NCI-H345 treated with DMSO at 0.1 percent for 48 hours (cell line): ENCODE measurements around the gene ERCC6L2.

Experiments used
- DNase-seq: peaks from one replicate; lab custom pipeline; 2025; ENCODE audit not compliant: unreplicated experiment; lab: John Stamatoyannopoulos, UW

The ERCC6L2 gene

GRCh38 chr9:95875305-95876137, at the start of gene ERCC6L2:
Gene ERCC6L2 (plus strand): TSS chr9:95875691. CDS start chr9:95876039, 348 bp downstream.
- peak; percentile 91 for DNase-seq

GRCh38 chr9:95826183-95826838, 49.2 kb upstream of the ERCC6L2 start:
- DNase-seq: no peak

DNA sequence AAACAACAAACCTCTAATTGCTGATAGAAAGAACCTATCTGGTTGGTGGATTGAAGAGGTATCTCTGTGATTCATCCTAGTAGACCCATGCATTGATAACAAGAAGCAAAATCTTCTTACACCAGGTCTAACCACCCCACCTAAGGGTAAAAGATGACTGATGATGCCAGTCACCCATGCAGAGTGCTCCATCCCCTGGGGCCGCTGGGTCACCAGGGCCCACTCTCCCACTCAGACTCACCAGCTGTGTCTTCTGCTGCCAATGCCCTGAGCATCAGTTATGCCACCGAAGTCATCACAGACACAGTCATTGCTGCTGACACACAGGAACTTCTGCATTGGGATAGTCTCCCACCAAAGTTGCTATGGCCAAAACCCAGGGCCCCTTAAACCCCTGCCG, 44.7 kb upstream of the ERCC6L2 start:
- no peak for DNase-seq

DNA sequence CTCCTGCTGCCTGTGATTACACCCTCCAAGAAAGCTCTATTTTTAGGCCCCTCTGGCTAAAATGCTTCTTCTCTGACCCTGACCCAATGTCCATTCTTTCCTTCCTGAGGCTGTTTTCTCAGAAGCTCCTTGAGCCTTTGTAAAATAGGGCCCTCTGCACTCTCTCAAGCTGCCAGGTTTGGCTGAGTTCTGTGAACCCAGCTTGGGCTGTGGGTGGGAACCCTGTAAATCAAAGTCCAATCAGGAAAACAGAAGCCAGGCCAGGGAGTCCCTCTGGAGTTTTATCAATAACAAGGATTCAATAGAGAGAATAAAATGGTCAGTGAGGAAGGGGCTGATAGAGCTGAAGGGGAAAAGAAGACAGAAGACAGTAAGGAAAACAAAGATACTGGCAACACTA, 43.7 kb upstream of the ERCC6L2 start:
- no peak for DNase-seq

DNA sequence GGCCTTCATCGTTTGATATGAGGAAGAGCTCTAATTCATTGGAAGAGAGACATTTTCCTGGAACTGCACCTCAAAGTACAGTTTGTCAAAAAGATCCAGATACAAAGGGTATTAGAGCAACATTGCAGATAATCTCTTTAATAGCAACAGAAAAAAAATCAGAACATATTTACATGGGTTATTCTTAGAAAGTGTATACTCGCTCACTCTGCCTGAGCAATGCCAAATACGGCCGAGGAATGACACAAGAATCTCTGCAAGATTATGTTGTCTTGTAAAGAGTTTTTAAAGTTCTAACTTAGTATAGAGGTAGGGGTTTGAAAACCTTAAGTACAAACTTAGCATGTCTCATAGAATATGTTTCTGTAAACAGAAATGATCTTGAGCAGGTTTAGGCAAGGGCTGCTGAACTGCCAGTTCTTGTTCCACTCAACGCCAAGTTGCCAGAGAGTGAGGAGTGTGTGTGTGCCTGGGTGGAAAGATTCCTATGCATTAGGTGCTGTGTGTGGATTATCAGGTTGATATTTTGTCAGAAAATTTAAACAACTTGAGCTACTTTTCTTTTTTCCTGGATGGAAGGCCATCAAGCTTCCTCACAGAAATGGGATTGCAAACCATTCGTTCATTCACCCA, 41.8 kb upstream of the ERCC6L2 start:
- no peak for DNase-seq

DNA sequence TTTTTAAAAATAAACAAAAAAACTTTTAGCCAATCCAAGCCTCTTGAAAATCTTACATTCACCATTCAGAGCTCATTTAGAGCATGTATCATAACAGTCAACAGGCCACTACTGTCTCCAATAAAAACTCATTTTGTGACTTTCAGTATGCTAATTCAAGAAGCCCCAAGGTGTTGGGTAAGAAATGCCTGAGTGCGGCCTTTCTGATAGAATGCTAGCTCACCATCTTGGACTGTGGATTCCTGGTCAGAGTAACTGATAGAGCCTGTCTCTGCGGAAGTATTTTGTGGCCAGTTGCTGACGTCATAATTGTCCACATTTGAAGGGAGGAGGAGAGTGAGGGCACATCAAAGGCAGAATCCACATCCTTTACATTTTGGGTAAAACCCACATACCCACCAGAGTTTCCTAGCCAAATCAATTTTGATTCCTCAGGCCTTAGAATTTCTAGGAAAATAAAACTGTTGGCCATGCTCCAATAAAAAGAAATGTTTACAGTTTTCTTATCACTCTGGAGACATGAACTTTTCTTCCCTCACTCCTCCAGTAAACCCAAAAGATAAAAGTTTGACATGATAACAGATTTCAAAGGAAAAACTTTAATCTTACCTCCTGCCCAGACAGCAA, 41.1 kb upstream of the ERCC6L2 start:
- no peak for DNase-seq

DNA sequence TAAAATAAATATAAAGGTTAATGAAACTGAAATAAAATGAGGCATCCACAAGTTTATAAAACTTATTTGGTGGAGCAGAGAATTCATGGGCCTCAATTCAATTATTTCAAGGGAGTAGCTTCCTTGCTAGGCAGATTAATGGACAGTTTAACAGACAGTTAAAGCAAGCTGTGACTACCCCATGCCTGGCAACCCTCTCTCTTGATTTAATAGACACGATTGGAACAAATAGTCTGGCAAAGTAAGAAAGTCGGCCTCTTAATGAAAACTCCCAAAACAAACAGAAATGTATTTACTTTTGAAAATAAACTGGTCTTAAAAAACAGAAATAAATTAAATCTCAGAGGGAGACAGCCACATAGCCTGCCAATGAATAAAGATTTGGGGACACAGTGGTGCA, 40.1 kb upstream of the ERCC6L2 start:
- DNase-seq: no peak

- no peak for DNase-seq
Observed at GRCh38 chr9:95836072-95836471, 39.4 kb upstream of the ERCC6L2 start.

GRCh38 chr9:95839012-95839411, 36.5 kb upstream of the ERCC6L2 start:
- DNase-seq: no peak

DNA sequence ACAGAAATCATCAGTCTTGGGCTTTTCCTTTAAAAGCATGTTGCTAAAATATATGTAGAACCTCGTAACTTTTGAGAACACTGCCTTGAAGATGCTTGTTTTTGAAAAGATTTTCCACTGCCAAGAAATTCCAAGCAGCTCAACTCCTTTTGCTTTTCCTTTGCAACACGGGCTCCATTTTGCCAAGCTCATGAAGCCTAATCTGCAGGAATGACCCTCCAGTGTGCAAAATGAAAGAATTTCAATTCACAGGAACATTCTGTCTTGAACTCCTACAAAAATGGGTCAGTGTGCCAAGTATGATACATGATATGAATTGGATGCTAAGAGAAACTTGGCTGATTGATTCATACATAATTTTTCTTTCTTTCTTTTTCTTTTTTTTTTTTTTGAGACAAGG, 35.4 kb upstream of the ERCC6L2 start:
- no peak for DNase-seq

DNA sequence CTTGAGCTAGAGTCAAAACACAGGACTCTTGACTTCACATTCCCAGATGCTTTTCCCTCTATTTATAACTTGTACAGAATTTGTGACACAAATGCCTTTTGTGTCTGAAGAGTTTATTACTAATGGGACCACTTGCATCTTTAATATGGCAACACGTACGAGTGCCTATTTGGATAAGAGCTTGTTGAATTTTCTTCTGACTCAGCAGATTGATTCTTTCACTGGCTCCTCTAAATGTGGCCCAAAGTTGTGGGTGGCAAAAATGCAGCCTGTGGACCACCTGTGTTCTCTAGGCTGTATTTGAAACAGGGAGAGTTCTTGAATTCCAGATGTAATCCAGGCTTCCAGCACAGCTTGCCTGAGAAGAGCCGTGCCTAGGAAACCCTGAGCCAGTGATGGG, 34.1 kb upstream of the ERCC6L2 start:
- no peak for DNase-seq

DNA sequence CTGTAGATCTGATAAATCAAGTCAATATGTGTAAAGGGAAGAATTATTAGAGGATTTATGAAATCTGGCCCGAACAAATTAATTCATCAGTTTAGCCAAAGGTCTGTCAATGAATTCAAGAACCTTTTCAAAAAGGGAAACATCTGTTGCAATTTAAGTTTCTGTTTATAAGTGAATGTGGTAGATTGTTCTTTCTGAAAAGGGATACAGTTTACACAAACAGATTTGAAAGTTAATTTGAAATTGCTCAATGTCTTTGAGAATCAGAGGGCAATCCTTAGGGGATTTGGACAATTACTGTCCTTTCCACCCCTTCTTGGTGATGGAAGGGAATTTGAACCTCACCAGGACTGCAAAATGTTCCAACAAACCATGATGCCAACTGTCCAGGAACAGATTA, 29.7 kb upstream of the ERCC6L2 start:
- DNase-seq: no peak

GRCh38 chr9:95848764-95849163, 26.7 kb upstream of the ERCC6L2 start:
- no peak for DNase-seq

DNA sequence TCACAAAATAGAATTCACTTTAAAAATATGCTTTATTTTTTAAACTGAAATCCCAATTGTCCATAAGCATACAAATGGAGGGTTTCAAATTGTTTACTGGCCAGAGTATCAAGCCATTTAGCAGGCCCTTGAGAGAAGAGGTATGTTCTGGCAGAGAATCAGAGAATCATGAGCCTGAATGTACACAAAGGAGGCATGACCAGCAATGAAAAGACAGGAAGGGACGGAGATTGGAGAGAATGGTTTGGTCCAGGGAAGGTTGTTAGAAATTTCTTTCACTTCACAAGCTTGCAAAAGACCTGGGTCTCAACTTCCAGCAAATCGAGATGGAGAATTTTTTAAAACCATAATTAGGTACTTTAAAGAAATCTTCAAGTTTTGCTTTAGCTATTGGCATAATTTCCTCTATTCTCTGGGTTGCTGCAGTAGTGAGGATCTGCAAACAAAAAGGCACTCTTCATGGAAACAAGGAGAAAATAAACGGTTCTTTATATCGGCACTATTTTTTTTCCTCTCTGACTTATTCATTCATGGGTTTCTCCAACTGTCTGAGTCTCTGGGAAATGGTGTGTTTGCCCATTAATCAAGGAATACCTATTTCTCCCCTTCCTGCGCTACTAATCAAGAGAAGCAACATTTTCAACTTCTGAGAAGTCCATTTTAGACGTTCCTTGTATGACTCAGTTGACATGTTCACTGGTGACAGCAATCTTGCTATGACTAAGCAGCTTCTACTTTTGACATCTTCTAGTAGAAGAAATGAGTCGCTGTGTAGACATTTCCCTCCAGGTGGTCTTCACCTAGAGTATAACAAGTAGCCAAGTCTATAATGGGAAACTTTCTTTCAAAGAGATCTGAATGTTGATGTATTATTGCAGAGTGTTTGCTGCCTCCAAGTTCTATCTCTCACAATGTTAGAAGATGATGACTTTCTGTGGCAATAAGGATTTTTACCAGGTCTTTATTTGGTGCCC, 23.1 kb upstream of the ERCC6L2 start:
- no peak for DNase-seq

- DNase-seq: no peak
Observed at GRCh38 chr9:95854386-95855020, 21.0 kb upstream of the ERCC6L2 start.

DNA sequence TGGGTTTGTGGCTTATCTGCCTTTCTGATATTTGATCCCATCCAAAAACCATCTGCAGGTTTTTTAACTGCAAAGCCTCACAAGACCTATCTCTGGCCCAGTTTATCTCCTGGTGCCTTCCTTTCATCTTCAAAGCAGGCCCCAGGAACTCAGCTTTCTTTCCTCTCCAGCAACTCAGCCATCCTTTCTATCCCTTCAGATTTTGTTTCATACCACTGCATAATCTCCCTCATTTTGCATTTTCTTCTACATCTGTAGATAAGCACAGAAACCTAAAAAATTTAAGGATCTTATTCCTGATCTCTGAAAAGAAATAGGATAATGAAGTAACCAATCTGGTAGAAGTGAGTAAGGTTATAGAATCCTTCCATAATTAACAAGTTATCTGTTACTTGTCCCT, 19.5 kb upstream of the ERCC6L2 start:
- no peak for DNase-seq

- DNase-seq: no peak
Observed at GRCh38 chr9:95857124-95857523, 18.4 kb upstream of the ERCC6L2 start.

DNA sequence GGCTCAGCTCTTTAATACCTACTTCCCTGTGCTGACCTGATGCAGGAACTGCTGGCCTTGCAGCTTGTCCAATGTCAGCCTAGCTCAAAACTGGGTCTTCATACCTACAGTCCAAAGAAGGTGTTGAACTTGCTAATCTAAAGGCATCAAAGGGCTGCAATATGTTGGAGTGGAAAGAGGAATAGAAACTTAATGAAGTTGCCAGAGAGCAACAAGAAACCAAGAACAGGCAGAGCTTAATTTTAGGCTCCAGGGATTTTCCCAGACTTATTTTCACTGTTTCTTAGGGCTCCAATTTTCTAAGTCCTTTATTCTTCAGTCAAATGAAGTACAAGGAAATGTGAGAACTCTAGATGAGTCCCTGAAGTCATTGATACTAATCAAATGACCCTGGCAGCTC, 17.6 kb upstream of the ERCC6L2 start:
- DNase-seq: no peak

DNA sequence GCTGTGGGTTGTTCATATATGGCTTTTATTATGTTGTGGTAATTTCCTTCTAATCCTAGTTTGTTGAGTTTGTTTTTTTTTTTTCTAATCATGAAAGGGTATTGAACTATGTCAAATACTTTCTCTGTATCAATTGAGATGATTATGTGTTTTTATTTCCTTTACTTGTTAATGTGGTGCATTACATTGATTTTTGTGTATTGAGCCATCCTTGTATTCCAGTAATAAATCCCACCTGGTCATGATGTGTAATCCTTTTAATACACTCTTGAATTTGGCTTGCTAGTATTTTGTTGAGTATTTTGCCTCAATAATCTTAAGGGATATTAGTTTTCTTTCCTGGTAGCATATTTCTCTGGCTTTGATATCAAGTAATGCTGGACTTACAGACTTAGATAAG, 13.1 kb upstream of the ERCC6L2 start:
- no peak for DNase-seq
